GM19025 (cell line): Measurements from ENCODE around the gene KLHL1.
"Not testable (repeated sequence)": the region's sequence is repeated elsewhere in the genome, so short reads cannot be mapped to it uniquely, and the experiment has no call there.

Experiments used
- ATAC-seq: cut with Tn5 transposase; IDR thresholded peaks from one replicate; pipeline ENCODE4 v1.9.1; 2021; ENCODE audit warnings: mild to moderate bottlenecking, low read depth, moderate library complexity; ENCODE audit not compliant: unreplicated experiment

Gene KLHL1

DNA sequence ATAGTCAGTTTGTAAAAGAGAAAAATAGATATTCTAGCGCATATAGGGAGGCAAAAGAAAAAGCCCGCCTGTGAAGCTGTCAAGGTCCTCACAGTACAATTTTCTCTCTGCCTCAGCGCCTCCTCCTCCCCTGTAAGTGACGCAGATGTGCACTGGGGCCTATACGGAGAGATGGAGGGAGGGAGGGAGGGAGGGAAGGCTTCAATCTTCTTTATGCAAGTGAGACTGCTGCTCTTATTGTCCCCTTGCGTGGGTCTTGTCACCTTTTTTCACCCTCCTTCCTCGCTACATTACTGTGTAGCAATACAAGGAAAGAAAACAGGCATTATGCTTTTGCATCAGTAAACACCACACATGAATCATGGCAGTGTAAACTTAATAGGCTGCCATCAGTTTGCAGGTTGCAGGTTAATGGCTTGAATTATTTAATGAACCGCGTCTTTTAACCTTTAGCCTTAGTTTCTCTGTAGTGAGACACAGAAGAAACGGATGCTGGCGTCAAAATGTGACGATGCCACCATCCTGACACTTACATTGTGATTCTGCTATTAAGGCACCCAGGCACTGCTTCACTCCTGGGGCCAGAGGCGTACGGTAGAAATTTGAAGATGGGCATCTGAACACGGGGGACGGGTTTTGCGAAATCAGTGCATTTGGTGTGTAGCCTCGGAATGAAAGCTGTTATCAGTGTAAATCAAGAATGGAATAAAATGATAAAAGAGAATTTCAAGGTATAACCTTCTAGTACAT lies at the start of gene KLHL1:
KLHL1 (minus strand) TSS at position 97 of the 750 bp plus-strand sequence. CDS start 753 bp downstream, outside the sequence.
- no peak for ATAC-seq

- not testable (repeated sequence) for ATAC-seq
These were observed 34.4 kb upstream of the KLHL1 start for GRCh38 chr13:70142658-70143057.

GRCh38 chr13:70128098-70128497 lies 19.8 kb upstream of the KLHL1 start:
- ATAC-seq: no peak

- no peak for ATAC-seq
These were observed 17.4 kb upstream of the KLHL1 start for GRCh38 chr13:70125693-70126092.

- ATAC-seq: no peak
These were observed 9.2 kb upstream of the KLHL1 start for GRCh38 chr13:70117338-70117905.

DNA sequence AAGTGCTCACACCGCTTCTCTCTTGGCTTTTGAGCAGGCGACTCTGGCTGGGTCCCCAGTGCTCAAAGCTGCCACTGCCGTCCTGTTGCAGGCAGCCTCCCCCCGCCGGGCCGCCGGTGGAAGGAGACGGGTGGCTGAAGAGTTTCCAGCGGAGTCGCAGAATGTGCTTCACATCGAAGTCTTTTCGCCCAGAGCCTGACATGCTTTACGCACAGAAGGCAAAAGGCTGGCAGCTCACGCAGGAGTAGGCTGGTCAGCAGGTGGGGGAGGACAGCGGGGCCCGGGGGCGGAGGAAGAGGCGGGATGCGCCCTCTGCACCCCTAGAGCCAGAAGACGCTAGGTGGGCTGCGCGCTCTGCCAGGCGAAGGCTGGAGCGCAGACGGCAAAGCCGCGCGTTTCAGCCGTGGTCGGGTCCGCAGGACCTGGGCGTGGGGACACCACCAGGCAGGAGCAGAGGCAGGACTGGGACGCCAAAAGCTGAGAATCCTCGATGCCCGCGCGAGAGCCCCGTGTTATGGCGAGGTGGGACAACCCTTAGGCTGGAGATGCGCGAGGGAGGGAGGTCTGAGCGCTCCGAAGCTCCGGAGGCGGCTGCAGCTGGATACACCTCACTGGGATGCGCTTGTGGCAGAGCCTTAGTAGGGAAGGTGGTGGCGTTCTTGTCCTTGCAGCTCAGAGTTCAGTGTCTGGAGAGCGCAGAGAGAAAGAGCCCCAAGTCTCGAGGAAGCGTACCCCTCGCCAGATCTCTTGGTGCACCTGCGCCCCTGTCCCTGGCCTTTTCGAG lies 562 bp downstream of the KLHL1 start, which contains the start of gene ATXN8OS:
ATXN8OS (plus strand) TSS at position 329 of the 784 bp plus-strand sequence.
- ATAC-seq: no peak

DNA sequence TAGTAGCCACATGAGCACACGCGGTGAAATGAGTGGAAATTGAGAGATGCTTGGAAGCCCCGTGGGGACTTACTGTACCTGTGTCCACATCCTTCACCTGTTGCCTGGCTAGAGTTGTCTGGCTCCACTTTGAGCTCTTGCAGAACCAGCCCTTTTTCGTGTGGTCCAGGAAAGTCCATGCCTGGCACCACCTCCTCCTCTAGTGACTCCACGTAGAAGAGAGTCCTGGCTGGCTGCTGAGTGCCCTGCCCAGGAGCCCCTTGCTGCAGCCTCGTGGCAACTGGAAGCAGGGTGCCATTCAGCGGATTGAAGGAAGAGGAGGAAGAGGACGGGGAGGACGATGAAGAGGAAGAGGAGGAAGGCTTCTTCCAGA lies 1.1 kb downstream of the KLHL1 start:
- ATAC-seq: no peak

- ATAC-seq: no peak
These were observed 3.8 kb downstream of the KLHL1 start for GRCh38 chr13:70104481-70104880.

- no peak for ATAC-seq
These were observed 9.6 kb downstream of the KLHL1 start for GRCh38 chr13:70098669-70099068.

DNA sequence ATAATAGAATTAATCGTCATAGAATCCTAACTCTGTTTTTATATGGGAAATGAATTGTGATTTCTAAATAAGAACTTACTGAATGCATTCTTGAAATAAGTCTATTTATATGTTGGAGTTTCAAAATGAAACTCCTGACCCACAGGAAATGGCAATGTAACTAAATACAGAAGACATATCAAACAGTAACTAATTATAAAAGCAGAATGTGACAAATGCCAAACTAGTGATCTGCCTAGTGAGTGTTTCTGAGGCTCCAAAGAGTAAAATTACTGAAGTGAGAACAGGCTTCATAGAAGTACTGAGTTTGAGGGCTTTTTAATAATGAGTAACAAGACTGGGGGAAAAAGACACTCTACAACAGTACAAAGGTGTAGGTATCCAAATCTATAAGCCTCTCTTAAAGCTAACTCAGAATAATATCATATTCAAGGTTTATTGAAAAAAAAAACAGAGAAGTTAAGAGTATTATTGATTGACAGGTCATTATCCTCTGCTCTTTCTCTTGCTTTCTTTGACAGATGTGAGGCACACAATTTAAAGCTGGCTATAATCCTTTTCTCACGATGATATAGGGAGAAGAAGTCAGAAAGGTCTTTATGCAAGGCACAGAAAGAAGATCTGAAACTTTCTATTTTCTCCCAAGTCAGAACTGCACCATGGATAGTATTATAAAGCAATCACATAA lies 18.1 kb downstream of the KLHL1 start:
- no peak for ATAC-seq

DNA sequence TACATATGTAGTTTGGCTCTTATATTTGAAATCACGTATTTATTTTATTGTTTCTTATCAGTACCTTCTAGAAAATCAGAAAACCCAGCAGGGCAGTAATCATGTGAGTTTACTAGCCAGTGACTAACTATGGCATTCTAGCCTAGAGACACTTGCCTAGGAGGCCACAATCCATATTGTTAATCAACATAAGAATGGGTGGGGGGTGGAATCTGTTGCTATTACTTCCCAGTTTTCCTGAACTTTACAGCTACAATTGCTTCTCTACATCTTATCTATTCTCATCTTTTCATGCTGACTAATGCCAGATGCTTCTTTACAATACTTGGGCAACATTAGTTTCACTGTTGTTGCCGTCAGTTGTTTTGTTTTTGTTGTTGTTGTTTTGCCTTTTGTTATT lies 19.3 kb downstream of the KLHL1 start:
- ATAC-seq: no peak

DNA sequence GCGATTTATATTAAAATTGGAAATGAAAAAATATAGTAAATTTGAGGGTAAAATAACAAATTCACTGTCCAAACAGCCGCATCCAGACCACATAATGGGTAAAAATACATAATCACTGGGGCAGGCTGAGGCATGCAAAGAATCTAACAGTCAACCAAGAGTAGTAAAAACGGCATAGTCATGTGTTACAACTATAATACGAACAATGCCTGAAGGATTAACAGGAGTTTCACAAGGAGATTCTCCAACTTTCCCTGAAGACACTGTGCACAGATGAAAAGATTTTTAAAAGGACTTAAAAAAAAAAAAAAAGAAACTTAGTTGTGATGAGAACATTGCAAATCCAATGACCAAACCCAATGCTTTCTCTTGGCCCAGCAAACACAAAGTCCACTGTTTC lies 21.0 kb downstream of the KLHL1 start:
- ATAC-seq: no peak

DNA sequence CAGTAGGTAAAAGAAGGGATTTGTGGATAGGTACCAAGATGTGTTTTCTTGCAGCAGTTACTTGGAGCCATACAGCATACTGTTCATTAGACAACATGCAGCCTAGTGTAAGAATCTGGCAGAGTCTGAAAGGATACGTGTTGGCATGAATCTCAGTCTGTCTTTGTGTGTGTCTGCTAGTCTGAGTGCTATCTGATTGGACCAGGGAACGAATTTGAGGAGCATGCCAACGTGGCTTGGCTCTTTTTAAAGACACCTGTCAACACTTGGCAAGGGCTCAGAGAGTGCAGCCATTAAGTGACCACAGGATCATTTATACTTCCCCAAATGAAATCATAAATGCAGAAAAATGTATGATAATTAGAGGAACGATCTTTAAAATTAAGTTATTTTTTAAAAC lies 28.2 kb downstream of the KLHL1 start:
- no peak for ATAC-seq

- no peak for ATAC-seq
These were observed 53.7 kb downstream of the KLHL1 start for GRCh38 chr13:70054572-70054971.

GRCh38 chr13:70051531-70051930 lies 56.7 kb downstream of the KLHL1 start:
- no peak for ATAC-seq

DNA sequence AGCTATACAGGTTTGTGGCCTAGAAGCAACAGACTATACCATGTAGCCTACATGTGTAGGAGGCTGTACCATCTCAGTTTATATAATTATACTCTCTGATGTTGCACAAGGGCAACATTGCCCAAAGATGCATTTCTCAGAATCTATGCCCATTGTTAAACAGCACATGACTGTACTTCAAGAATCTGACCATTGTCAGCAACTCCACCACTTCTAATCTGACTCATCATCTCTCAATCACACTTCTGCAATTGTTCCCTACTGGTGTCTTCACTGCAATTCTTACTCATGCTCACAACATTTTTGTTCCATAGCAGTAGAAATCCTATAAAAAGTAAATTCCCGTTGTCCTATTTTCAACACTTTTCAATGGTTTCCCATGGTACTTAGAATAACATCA lies 64.6 kb downstream of the KLHL1 start:
- ATAC-seq: no peak

GRCh38 chr13:70042193-70042592 lies 66.1 kb downstream of the KLHL1 start:
- ATAC-seq: no peak

GRCh38 chr13:70034286-70034685 lies 74.0 kb downstream of the KLHL1 start:
- no peak for ATAC-seq

- ATAC-seq: no peak
These were observed 80.7 kb downstream of the KLHL1 start for GRCh38 chr13:70027551-70027950.

DNA sequence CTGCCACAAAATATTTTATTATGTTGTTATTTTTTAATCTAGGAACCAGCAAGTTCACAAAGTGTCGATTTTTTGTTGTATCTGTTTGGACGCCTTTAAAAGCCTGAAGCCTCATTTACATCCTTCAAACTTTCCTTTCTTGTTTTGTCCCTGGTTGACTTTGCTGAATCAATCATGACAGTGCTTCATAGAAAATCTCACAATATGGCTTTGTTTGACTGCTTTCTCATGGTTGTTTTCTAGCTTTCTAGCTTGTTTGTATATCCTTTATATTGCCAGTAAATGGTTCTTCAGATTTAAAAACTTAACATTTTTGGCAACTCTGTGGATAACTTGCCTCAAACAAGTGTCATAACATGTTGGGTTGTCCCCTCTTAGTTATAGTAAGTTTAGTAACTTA lies 84.7 kb downstream of the KLHL1 start:
- no peak for ATAC-seq

GRCh38 chr13:70022646-70023045 lies 85.6 kb downstream of the KLHL1 start:
- no peak for ATAC-seq
